ENCODE data around the gene APBA1. TPM values are rescaled to one million over a fixed set of nuclear protein-coding genes. Genes with fewer than 3 reads are reported as not detected.

APBA1 gene
- total and polyA plus RNA-seq, 11 donors = 0.61 to 6.2 (median 2.2) TPM

DNA sequence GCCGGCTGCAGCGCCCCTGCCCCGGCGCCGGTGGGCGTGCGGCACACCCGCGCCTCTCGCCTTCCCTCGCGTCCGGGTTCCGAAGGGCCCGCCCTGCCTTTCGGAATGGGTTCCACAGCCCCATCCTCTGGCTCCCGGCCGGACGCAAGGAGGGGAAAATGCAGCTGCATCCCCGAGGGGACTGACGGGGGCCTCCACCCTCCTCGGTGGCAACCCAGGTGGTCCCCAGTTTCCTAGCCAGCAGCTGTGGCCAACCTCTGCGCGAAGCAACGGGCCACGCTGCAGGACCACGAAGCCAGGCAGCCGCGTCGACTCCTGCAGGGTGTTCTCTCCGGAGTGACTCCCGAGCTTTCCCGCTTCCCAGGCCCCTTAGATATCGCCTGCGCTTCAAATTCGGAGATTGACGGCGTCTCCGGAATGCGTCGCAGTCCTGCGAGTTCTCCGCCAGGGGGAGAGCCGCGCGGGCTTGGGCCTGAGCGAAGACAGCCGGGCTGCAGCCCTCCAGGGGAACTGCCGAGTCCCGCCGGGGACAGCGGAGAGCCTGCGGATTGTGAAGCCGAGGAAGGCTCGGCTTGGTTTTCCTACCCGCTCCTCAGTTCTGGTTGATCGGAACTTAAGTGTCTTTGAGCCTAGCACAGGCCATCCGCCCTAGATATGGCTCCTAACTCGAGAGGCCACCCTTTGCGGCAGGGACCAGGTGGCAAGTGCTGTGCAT lies 582 bp upstream of the APBA1 start:
- Histone ChIP-seq H3K27ac (peak overlapping the region; percentile 35 to 89 (median 80)), H3K4me3 (peak overlapping the region; percentile 48 to 99 (median 82)), H3K27me3 (no peaks in the 10 kb centered on the region), H3K4me1 (peaks cover 0 to 27% (median 8%) of the 10 kb centered on the region in 12 donors), H3K36me3 (no peaks in the 10 kb centered on the region), H3K9me3 (no peaks in the 10 kb centered on the region)
- ATAC-seq = peak; percentile 87 to 93 (median 92)
- 0 to 2% (median 1%) methylated on average over 26 to 60 of the region's 60 CpGs for WGBS, 4 donors
- peak; percentile 83 to 92 (median 85) for DNase-seq
- TF ChIP-seq, protein P1, sequence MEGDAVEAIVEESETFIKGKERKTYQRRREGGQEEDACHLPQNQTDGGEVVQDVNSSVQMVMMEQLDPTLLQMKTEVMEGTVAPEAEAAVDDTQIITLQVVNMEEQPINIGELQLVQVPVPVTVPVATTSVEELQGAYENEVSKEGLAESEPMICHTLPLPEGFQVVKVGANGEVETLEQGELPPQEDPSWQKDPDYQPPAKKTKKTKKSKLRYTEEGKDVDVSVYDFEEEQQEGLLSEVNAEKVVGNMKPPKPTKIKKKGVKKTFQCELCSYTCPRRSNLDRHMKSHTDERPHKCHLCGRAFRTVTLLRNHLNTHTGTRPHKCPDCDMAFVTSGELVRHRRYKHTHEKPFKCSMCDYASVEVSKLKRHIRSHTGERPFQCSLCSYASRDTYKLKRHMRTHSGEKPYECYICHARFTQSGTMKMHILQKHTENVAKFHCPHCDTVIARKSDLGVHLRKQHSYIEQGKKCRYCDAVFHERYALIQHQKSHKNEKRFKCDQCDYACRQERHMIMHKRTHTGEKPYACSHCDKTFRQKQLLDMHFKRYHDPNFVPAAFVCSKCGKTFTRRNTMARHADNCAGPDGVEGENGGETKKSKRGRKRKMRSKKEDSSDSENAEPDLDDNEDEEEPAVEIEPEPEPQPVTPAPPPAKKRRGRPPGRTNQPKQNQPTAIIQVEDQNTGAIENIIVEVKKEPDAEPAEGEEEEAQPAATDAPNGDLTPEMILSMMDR (IDR thresholded peaks at IDR 0.05) = peak; percentile 76 to 97 (median 86)
- no peak for TF ChIP-seq POLR2A (IDR thresholded peaks at IDR 0.05)
- intact Hi-C loops (cut with DNase I) = loop anchor here in 9 of 10 donors (1.0 to 10.0 kb wide), 9 partner anchors 85 to 248 kb away; partner anchors contain the start of gene PTAR1 (in 1 of the 9)

DNA sequence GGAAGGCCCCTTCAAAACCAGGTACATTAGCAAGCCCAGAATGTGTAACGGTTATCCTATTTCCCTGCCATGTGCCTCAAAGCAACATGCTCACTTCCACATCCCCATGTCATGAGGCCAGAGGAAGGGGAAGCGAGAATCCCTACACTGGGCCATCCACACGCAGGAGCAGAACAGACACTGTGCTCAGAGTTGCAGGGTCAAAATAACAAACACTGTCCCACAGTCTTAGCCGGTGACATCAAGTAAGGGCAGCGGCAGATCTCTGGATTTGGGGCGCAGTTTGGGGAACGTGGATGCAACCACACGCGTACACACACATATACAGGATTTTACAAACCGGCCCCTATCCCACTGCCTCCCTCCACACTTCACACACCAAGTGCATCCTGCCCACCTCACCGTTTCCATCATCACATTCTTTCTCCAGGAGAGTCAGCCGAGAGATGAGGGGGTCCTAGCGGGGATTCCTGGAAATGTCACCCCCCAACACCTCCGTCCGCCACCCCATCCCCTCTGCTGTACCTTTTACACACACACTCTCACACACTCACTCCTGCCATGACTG lies 776 bp downstream of the APBA1 start:
- 34 to 52% (median 39%) methylated on average over 15 of the region's 15 CpGs for WGBS, 4 donors
- Histone ChIP-seq H3K27me3 (no peaks in the 10 kb centered on the region), H3K27ac (peak overlapping the region in 10 of 12 donors; percentile 35 to 89 (median 79)), H3K36me3 (no peaks in the 10 kb centered on the region), H3K4me1 (peaks cover 0 to 27% (median 8%) of the 10 kb centered on the region in 12 donors), H3K9me3 (no peaks in the 10 kb centered on the region), H3K4me3 (peak overlapping the region; percentile 48 to 99 (median 82))
- no peak for TF ChIP-seq POLR2A (IDR thresholded peaks at IDR 0.05)
- TF ChIP-seq, protein P1 (IDR thresholded peaks at IDR 0.05) = no peak
- DNase-seq (peak in 2 of 5 donors; percentile 24 to 53), ATAC-seq (peak in 3 of 4 donors; percentile 19 to 38 (median 23))
- intact Hi-C loops (cut with DNase I) = loop anchor here in 8 of 10 donors (5.0 to 10.0 kb wide), 6 partner anchors 86 to 247 kb away; no protein-coding TSS in a partner anchor

DNA sequence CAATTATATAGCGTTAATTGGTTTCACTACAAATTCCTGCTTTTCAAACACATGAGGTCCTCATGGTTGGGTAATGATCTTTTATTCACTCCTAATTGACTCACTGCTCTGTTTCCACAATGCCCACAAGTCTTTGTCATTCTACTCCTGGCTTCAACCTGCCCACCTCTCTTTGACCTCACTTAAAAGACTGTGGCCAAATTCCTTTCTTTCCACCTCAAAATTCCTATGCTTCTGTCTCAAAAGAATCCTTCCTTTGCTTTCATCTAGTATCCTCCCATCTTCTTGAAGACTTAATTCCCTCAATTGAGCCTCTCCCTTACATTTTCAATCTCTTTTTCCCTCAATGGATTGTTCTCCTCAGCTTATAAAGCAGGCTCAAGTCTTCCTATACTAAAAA lies 4.9 kb downstream of the APBA1 start:
- peaks cover 0 to 15% (median 3%) of the 10 kb centered on the region in 12 donors for H3K4me1 ChIP-seq
- H3K9me3 ChIP-seq = no peaks in the 10 kb centered on the region
- DNase-seq = no peak
- no peak overlapping the region for H3K4me3 ChIP-seq
- no peak for TF ChIP-seq POLR2A (IDR thresholded peaks at IDR 0.05)
- TF ChIP-seq, protein P1 (IDR thresholded peaks at IDR 0.05) = no peak
- no peaks in the 10 kb centered on the region for H3K36me3 ChIP-seq
- ATAC-seq = no peak
- no peaks in the 10 kb centered on the region for H3K27me3 ChIP-seq
- no peak overlapping the region for H3K27ac ChIP-seq
- 96 to 100% (median 99%) methylated on average over 1 of the region's 1 CpG for WGBS, 4 donors
- intact Hi-C loops (cut with DNase I) = loop anchor here in 2 of 10 donors (10.0 kb wide), 1 partner anchor 83 kb away; no protein-coding TSS in a partner anchor

DNA sequence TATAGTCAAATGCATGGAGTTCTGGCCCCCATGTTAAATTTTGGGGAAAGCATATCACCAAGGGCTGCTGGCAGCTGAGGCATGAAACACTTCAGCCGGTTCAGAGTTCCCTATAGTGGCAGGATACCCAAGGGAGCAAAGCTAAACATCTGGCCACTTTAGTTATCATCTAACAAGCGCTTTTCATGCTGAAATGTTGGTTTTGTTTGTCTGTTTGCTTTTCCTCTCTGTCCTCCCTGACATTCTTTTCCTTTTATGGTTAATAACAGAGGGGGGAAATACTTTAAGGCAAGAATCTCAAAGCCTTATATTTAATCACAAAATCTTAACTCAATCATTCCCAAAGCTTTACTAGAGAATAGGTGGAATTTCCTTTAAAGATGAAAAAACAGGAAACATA lies 11.9 kb downstream of the APBA1 start:
- WGBS, 4 donors = 54 to 66% (median 63%) methylated on average over 2 of the region's 2 CpGs
- Histone ChIP-seq H3K36me3 (no peaks in the 10 kb centered on the region), H3K27me3 (no peaks in the 10 kb centered on the region), H3K27ac (no peak overlapping the region), H3K4me1 (no peaks in the 10 kb centered on the region), H3K4me3 (no peak overlapping the region), H3K9me3 (no peaks in the 10 kb centered on the region)
- DNase-seq = no peak
- ATAC-seq = no peak
- TF ChIP-seq, protein P1 (IDR thresholded peaks at IDR 0.05) = no peak
- TF ChIP-seq POLR2A (IDR thresholded peaks at IDR 0.05) = no peak
- intact Hi-C loops (cut with DNase I) = loop anchor here in 2 of 10 donors (10.0 kb wide), 1 partner anchor 76 kb away; no protein-coding TSS in a partner anchor

Measured in heart left ventricle (tissue), 16 donors.